PC-9 (cell line): ENCODE measurements around the gene SENP2. TPM values are rescaled to one million over a fixed set of nuclear protein-coding genes. Genes with fewer than 3 reads are reported as not detected.
"Not testable (repeated sequence)": the region's sequence is repeated elsewhere in the genome, so short reads cannot be mapped to it uniquely, and the experiment has no call there.

ENCODE experiments used
- BruUV-seq: library from RNA; stranded (reverse); fragments of 400-500 nt; replicated peaks from 2 replicates; lab custom pipeline; 2021; lab: Mats Ljungman, UMichigan
- CTCF ChIA-PET: fragments of 300-600 bp; sonication (Branson Sonifier 250); formaldehyde crosslinking; loops from one replicate; lab custom pipeline; 2022; ENCODE audit warnings: antibody characterized with exemption; lab: Charles Lee
- POLR2A ChIA-PET: fragments of 300-600 bp; sonication (Branson Sonifier 250); formaldehyde crosslinking; loops from one replicate; lab custom pipeline; 2022; ENCODE audit warnings: antibody characterized with exemption; ENCODE audit not compliant: unreplicated experiment; lab: Charles Lee
- DNase-seq, 2 experiments: peaks; one replicate each; pipeline versions ENCODE4 v3.0.0 to v3.0.0-alpha.2; 2015 to 2022; ENCODE audit warnings: mixed read lengths in 1 of 2
- H2AFZ ChIP-seq: fragments of 200-600 bp; sonication (generic); 2 replicates; pipeline ENCODE4 v1.8.1; 2017; ENCODE audit warnings: antibody characterized with exemption
- H3F3A ChIP-seq: fragments of 200-600 bp; sonication (generic); 2 replicates; pipeline ENCODE4 v1.8.1; 2017; ENCODE audit warnings: antibody characterized with exemption, mild to moderate bottlenecking, low read depth; ENCODE audit not compliant: insufficient read depth
- H3K27ac ChIP-seq: fragments of 200-600 bp; sonication (generic); 2 replicates; pipeline ENCODE4 v1.6.1; 2016; ENCODE audit warnings: mixed run types
- H3K27me3 ChIP-seq: fragments of 200-600 bp; sonication (generic); 2 replicates; pipeline ENCODE4 v1.6.1; 2016; ENCODE audit warnings: low read depth, mixed run types; ENCODE audit not compliant: insufficient read depth
- H3K36me3 ChIP-seq: fragments of 200-600 bp; sonication (generic); 2 replicates; pipeline ENCODE4 v1.6.1; 2016; ENCODE audit warnings: low read depth, mixed run types
- H3K4me1 ChIP-seq: fragments of 200-600 bp; sonication (generic); replicated peaks from 2 replicates; pipeline ENCODE4 v1.6.1; 2016; ENCODE audit warnings: mixed run types; ENCODE audit not compliant: insufficient read depth
- H3K4me2 ChIP-seq: fragments of 200-600 bp; sonication (generic); 2 replicates; pipeline ENCODE4 v1.6.1; 2017; ENCODE audit warnings: mixed run types
- H3K4me3 ChIP-seq: fragments of 200-600 bp; sonication (generic); 2 replicates; pipeline ENCODE4 v1.6.1; 2016; ENCODE audit warnings: mixed run types
- H3K79me2 ChIP-seq: fragments of 200-600 bp; sonication (generic); 2 replicates; pipeline ENCODE4 v1.6.1; 2017; ENCODE audit warnings: low read depth, mixed run types
- H3K9me2 ChIP-seq: fragments of 200-600 bp; sonication (generic); 2 replicates; pipeline ENCODE4 v1.8.1; 2017; ENCODE audit warnings: mild to moderate bottlenecking; ENCODE audit not compliant: insufficient read depth
- H3K9me3 ChIP-seq: fragments of 200-600 bp; sonication (generic); 2 replicates; pipeline ENCODE4 v1.8.1; 2016; ENCODE audit warnings: low read depth; ENCODE audit not compliant: insufficient read depth
- H4K20me1 ChIP-seq: fragments of 200-600 bp; sonication (generic); 2 replicates; pipeline ENCODE4 v1.8.1; 2017; ENCODE audit not compliant: insufficient read depth
- EZH2 ChIP-seq: fragments of 200-600 bp; sonication (generic); IDR thresholded peaks from 2 replicates; pipeline ENCODE4 v1.8.0; 2017; ENCODE audit warnings: antibody characterized with exemption, low read depth
- intact Hi-C: fragments of 100-400 bp; cut with micrococcal nuclease; formaldehyde crosslinking; loops from one replicate; pipeline ENCODE4 v1.10.0; 2022; ENCODE audit not compliant: unreplicated experiment
- total RNA-seq: library from RNA; stranded (reverse); gene quantifications from 2 replicates; pipeline ENCODE4 v1.2.3, GENCODE V29; 2021
- TF ChIP-seq, protein P1 (sequence below): fragments of 200-600 bp; sonication (generic); conservative IDR thresholded peaks from 2 replicates; pipeline ENCODE4 v1.6.1; 2017; ENCODE audit warnings: mixed run types, antibody characterized with exemption, mild to moderate bottlenecking, moderate library complexity

SENP2 gene
- total RNA-seq, 1 experiment from 2014 or later: 89.5 TPM

GRCh38 chr3:185552358-185552877 is 33.7 kb upstream of the SENP2 start, which contains the start of gene LIPH:
Gene LIPH, minus strand, starts transcription at chr3:185552588. Its CDS starts 117 bp downstream, at chr3:185552471.
- TF ChIP-seq, protein P1, sequence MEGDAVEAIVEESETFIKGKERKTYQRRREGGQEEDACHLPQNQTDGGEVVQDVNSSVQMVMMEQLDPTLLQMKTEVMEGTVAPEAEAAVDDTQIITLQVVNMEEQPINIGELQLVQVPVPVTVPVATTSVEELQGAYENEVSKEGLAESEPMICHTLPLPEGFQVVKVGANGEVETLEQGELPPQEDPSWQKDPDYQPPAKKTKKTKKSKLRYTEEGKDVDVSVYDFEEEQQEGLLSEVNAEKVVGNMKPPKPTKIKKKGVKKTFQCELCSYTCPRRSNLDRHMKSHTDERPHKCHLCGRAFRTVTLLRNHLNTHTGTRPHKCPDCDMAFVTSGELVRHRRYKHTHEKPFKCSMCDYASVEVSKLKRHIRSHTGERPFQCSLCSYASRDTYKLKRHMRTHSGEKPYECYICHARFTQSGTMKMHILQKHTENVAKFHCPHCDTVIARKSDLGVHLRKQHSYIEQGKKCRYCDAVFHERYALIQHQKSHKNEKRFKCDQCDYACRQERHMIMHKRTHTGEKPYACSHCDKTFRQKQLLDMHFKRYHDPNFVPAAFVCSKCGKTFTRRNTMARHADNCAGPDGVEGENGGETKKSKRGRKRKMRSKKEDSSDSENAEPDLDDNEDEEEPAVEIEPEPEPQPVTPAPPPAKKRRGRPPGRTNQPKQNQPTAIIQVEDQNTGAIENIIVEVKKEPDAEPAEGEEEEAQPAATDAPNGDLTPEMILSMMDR: no peak
- TF ChIP-seq EZH2: no peak
- no peak within 1 kb of the TSS for H2AFZ ChIP-seq
- peak within 1 kb of the TSS; percentile 61 for H3K4me3 ChIP-seq
- H3K27ac ChIP-seq: peak within 1 kb of the TSS; percentile 93
- intact Hi-C loops: no loop called here
- H3K27me3 ChIP-seq: no peaks in the 10 kb centered on the region
- H3K4me2 ChIP-seq: peak within 1 kb of the TSS; percentile 81
- peak; percentile 61 to 96 for DNase-seq
- 0 out of 2 replicates have a peak, but pooled peaks cover 4% of the 10 kb centered on the region for H3K36me3 ChIP-seq
- no peaks in the 10 kb centered on the region for H3K9me2 ChIP-seq
- peaks cover 81% of the 10 kb centered on the region for H3K4me1 ChIP-seq
- CTCF ChIA-PET: no interaction called here
- no TSS peak for BruUV-seq
- POLR2A ChIA-PET: interaction anchor here (0.6 to 0.9 kb wide), 3 partner anchors 8 to 902 kb away, joined by 6 to 29 read pairs (median 10); no protein-coding TSS in a partner anchor
- H4K20me1 ChIP-seq: no peaks in the 10 kb centered on the region
- peaks cover 45% of the 10 kb centered on the region for H3K79me2 ChIP-seq
- peaks cover 49% of the 10 kb centered on the region for H3F3A ChIP-seq
- H3K9me3 ChIP-seq: no peaks in the 10 kb centered on the region

DNA sequence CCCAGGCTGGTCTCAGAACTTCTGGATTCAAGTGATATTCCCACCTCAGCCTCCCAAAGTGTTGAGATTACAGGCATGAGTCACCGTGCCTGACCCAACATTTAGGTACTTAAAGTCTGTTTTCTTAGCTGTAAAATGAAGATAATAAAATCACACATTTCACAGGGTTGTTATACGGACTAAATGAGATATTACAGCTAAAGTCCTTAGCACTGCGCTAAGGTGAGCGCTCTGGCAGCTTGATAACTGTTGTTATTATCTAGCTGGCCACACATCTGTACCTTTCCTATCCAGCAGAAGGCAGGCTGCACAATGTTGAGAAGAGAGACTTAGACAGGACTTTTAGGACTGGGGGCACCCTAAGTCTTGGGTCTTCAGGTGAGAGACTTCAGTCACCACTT is 31.0 kb upstream of the SENP2 start:
- no peaks in the 10 kb centered on the region for H4K20me1 ChIP-seq
- ChIA-PET POLR2A (no interaction called here), CTCF (no interaction called here)
- no peak for TF ChIP-seq EZH2
- TF ChIP-seq, protein P1: no peak
- H3K27ac ChIP-seq: peak overlapping the region; percentile 99
- no peaks in the 10 kb centered on the region for H3K27me3 ChIP-seq
- no peaks in the 10 kb centered on the region for H3K9me3 ChIP-seq
- H3K4me3 ChIP-seq: no peak overlapping the region
- no peaks in the 10 kb centered on the region for H3K9me2 ChIP-seq
- no peaks in the 10 kb centered on the region for H3K36me3 ChIP-seq
- no peak overlapping the region for H2AFZ ChIP-seq
- DNase-seq: no peak
- BruUV-seq: no TSS peak
- intact Hi-C loops: loop anchor here (5.0 kb wide), 1 partner anchor 218 kb away; no protein-coding TSS in a partner anchor
- peaks cover 75% of the 10 kb centered on the region for H3K4me1 ChIP-seq
- H3K79me2 ChIP-seq: peaks cover 22% of the 10 kb centered on the region
- H3F3A ChIP-seq: peaks cover 49% of the 10 kb centered on the region
- 0 out of 2 replicates have a peak overlapping the region, but pooled peaks have one; percentile 14 for H3K4me2 ChIP-seq

GRCh38 chr3:185555860-185556347 is 30.2 kb upstream of the SENP2 start:
- Histone ChIP-seq H3K9me3 (no peaks in the 10 kb centered on the region), H3F3A (peaks cover 52% of the 10 kb centered on the region), H4K20me1 (no peaks in the 10 kb centered on the region), H3K4me1 (peaks cover 75% of the 10 kb centered on the region), H3K4me3 (no peak overlapping the region), H3K9me2 (no peaks in the 10 kb centered on the region), H2AFZ (0 out of 2 replicates have a peak overlapping the region, but pooled peaks have one; percentile 31), H3K4me2 (peak overlapping the region; percentile 14; the same call in 1 of the 2 replicates), H3K36me3 (no peaks in the 10 kb centered on the region), H3K27me3 (no peaks in the 10 kb centered on the region), H3K79me2 (peaks cover 14% of the 10 kb centered on the region), H3K27ac (peak overlapping the region; percentile 99)
- BruUV-seq: no TSS peak
- ChIA-PET POLR2A (interaction anchor here (0.6 kb wide), 2 partner anchors 26 to 302 kb away, joined by 3 to 12 read pairs; no protein-coding TSS in a partner anchor), CTCF (no interaction called here)
- intact Hi-C loops: loop anchor here (5.0 kb wide), 1 partner anchor 219 kb away; no protein-coding TSS in a partner anchor
- no peak for TF ChIP-seq EZH2
- TF ChIP-seq, protein P1: no peak
- DNase-seq: no peak

DNA sequence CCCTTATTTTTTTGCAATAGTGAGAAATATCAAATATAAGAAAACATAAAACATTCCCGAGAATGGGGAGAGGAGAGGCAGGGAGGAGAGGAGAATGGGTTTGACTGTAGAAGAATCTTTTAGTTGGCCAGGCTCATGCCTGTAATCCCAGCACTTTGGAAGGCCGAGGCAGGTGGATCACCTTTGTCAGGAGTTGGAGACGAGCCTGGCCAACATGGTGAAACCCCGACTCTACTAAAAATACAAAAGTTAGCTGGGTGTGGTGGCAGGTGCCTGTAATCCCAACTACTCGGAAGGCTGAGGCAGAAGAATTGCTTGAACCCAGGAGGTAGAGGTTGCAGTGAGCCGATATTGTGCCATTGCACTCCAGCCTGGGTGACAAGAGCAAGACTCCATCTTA is 29.5 kb upstream of the SENP2 start:
- H3K79me2 ChIP-seq, H2AFZ ChIP-seq, H3K36me3 ChIP-seq, H3K27me3 ChIP-seq, CTCF ChIA-PET, H3K9me3 ChIP-seq, DNase-seq, H3K4me3 ChIP-seq, H3K9me2 ChIP-seq, BruUV-seq, H4K20me1 ChIP-seq: not testable (repeated sequence)
- Histone ChIP-seq H3K4me2 (peak overlapping the region; percentile 91; the same call in 1 of the 2 replicates), H3K27ac (peak overlapping the region; percentile 99), H3F3A (peaks cover 54% of the 10 kb centered on the region), H3K4me1 (peaks cover 75% of the 10 kb centered on the region)
- intact Hi-C loops: loop anchor here (5.0 kb wide), 1 partner anchor 219 kb away; no protein-coding TSS in a partner anchor
- POLR2A ChIA-PET: interaction anchor here (0.6 kb wide), 1 partner anchor 26 kb away, joined by 3 read pairs; no protein-coding TSS in a partner anchor
